Astrocyte (in vitro differentiated cells and primary cell): ENCODE results near the gene MLPH. TPM values are rescaled to one million over a fixed set of nuclear protein-coding genes. Genes with fewer than 3 reads are reported as not detected.
A peak's percentile ranks its signal among the peaks of the same experiment; 100 is the strongest.

Source experiments
- DNase-seq: peaks from one replicate; pipeline ENCODE4 v3.0.0-alpha.2; 2010; ENCODE audit warnings: low read depth
- FAIRE-seq: peaks from 2 replicates; lab custom pipeline; 2011; peaks lifted over from hg19 to GRCh38; lab: Jason Lieb, UNC
- H2AFZ ChIP-seq: 2 replicates; pipeline ENCODE4 v1.6.0; 2012; ENCODE audit warnings: low read depth, low read length, inconsistent platforms
- H3K27ac ChIP-seq: 2 replicates; pipeline ENCODE4 v1.5.1; 2011; ENCODE audit warnings: low read depth, low read length, inconsistent platforms
- H3K27me3 ChIP-seq: 2 replicates; pipeline ENCODE4 v1.6.0; 2011; ENCODE audit warnings: low read length, inconsistent platforms; ENCODE audit not compliant: insufficient read depth
- H3K36me3 ChIP-seq: 2 replicates; pipeline ENCODE4 v1.5.1; 2011; ENCODE audit warnings: low read length, inconsistent platforms; ENCODE audit not compliant: insufficient read depth
- H3K4me1 ChIP-seq: 2 replicates; pipeline ENCODE4 v1.5.1; 2011; ENCODE audit warnings: low read length, inconsistent platforms; ENCODE audit not compliant: insufficient read depth
- H3K4me2 ChIP-seq: 2 replicates; pipeline ENCODE4 v1.6.0; 2012; ENCODE audit warnings: low read length, inconsistent platforms
- H3K4me3 ChIP-seq: 2 replicates; pipeline ENCODE4 v1.5.1; 2011; ENCODE audit warnings: low read depth, mild to moderate bottlenecking, low read length, inconsistent platforms; ENCODE audit not compliant: insufficient read depth
- H3K79me2 ChIP-seq: 2 replicates; pipeline ENCODE4 v1.6.0; 2012; ENCODE audit warnings: mild to moderate bottlenecking, low read length, inconsistent platforms; ENCODE audit not compliant: insufficient read depth
- H3K9ac ChIP-seq: 2 replicates; pipeline ENCODE4 v1.6.0; 2012; ENCODE audit warnings: mild to moderate bottlenecking, low read length, inconsistent platforms
- H3K9me3 ChIP-seq: 2 replicates; pipeline ENCODE4 v1.5.1; 2012; ENCODE audit warnings: low read depth, mild to moderate bottlenecking, low read length, inconsistent platforms; ENCODE audit not compliant: insufficient read depth
- H4K20me1 ChIP-seq: 2 replicates; pipeline ENCODE4 v1.6.0; 2012; ENCODE audit warnings: low read length, inconsistent platforms; ENCODE audit not compliant: insufficient read depth
- H3K27ac Mint-ChIP-seq: one replicate; pipeline ENCODE4 v1.8.0; 2021; ENCODE audit warnings: mild to moderate bottlenecking, mixed read lengths; ENCODE audit not compliant: unreplicated experiment
- H3K27me3 Mint-ChIP-seq: one replicate; pipeline ENCODE4 v1.8.0; 2021; ENCODE audit warnings: low read depth, mixed read lengths; ENCODE audit not compliant: unreplicated experiment
- H3K36me3 Mint-ChIP-seq: one replicate; pipeline ENCODE4 v1.8.0; 2021; ENCODE audit warnings: low read depth, mixed read lengths; ENCODE audit not compliant: unreplicated experiment
- H3K4me1 Mint-ChIP-seq: one replicate; pipeline ENCODE4 v1.8.0; 2021; ENCODE audit warnings: low read depth, mixed read lengths; ENCODE audit not compliant: unreplicated experiment
- H3K4me3 Mint-ChIP-seq: one replicate; pipeline ENCODE4 v1.8.0; 2021; ENCODE audit warnings: mild to moderate bottlenecking, moderate library complexity, mixed read lengths; ENCODE audit not compliant: unreplicated experiment
- H3K9me3 Mint-ChIP-seq: one replicate; pipeline ENCODE4 v1.8.0; 2021; ENCODE audit warnings: mild to moderate bottlenecking, mixed read lengths; ENCODE audit not compliant: unreplicated experiment
- EZH2 ChIP-seq: IDR thresholded peaks from 2 replicates; pipeline ENCODE4 v1.6.1; 2012; ENCODE audit warnings: mild to moderate bottlenecking, low read length, inconsistent platforms; ENCODE audit not compliant: insufficient read depth
- total RNA-seq: library from RNA; stranded (reverse); gene quantifications from 2 replicates; pipeline ENCODE4 v1.2.1, GENCODE V29; 2021
- TF ChIP-seq, protein P1 (sequence below): IDR thresholded peaks from 2 replicates; pipeline ENCODE4 v1.5.1; 2011; ENCODE audit warnings: low read depth, mild to moderate bottlenecking, inconsistent platforms, low read length, moderate library complexity; ENCODE audit not compliant: insufficient read depth

Gene MLPH
- total RNA-seq, 1 donor from 2014 or later = 14.2 TPM

- peaks cover 29% of the 10 kb centered on the region for H3K4me1 Mint-ChIP-seq
- Histone ChIP-seq H3K9ac (peak overlapping the region; percentile 63), H3K27ac (peak overlapping the region; percentile 82)
Observed at GRCh38 chr2:237456200-237456843, 30.7 kb upstream of the MLPH start.

GRCh38 chr2:237457388-237457941 is 29.6 kb upstream of the MLPH start:
- Mint-ChIP-seq H3K36me3 (peaks cover 2% of the 10 kb centered on the region), H3K9me3 (peaks cover 18% of the 10 kb centered on the region), H3K27me3 (peaks cover 7% of the 10 kb centered on the region), H3K4me3 (no peak overlapping the region), H3K27ac (no peak overlapping the region), H3K4me1 (peaks cover 21% of the 10 kb centered on the region)
- Histone ChIP-seq H3K27me3 (no peaks in the 10 kb centered on the region), H3K36me3 (no peaks in the 10 kb centered on the region), H3K4me1 (peaks cover 37% of the 10 kb centered on the region), H3K79me2 (no peaks in the 10 kb centered on the region), H3K4me3 (no peak overlapping the region), H3K4me2 (no peak overlapping the region), H3K9me3 (no peaks in the 10 kb centered on the region), H3K9ac (no peak overlapping the region), H2AFZ (no peak overlapping the region), H4K20me1 (no peaks in the 10 kb centered on the region), H3K27ac (peak overlapping the region; percentile 82)
- DNase-seq = no peak
- FAIRE-seq = no peak
- TF ChIP-seq, protein P1, sequence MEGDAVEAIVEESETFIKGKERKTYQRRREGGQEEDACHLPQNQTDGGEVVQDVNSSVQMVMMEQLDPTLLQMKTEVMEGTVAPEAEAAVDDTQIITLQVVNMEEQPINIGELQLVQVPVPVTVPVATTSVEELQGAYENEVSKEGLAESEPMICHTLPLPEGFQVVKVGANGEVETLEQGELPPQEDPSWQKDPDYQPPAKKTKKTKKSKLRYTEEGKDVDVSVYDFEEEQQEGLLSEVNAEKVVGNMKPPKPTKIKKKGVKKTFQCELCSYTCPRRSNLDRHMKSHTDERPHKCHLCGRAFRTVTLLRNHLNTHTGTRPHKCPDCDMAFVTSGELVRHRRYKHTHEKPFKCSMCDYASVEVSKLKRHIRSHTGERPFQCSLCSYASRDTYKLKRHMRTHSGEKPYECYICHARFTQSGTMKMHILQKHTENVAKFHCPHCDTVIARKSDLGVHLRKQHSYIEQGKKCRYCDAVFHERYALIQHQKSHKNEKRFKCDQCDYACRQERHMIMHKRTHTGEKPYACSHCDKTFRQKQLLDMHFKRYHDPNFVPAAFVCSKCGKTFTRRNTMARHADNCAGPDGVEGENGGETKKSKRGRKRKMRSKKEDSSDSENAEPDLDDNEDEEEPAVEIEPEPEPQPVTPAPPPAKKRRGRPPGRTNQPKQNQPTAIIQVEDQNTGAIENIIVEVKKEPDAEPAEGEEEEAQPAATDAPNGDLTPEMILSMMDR = no peak
- no peak for TF ChIP-seq EZH2

More at GRCh38 chr2:237456200-237456843, 30.7 kb upstream of the MLPH start:
- H3K79me2 ChIP-seq = no peaks in the 10 kb centered on the region
- Mint-ChIP-seq H3K4me3 (no peak overlapping the region), H3K27ac (no peak overlapping the region), H3K36me3 (peaks cover 2% of the 10 kb centered on the region), H3K27me3 (peaks cover 11% of the 10 kb centered on the region), H3K9me3 (peaks cover 18% of the 10 kb centered on the region)
- peaks cover 37% of the 10 kb centered on the region for H3K4me1 ChIP-seq
- no peak overlapping the region for H2AFZ ChIP-seq
- H3K27me3 ChIP-seq = no peaks in the 10 kb centered on the region
- no peak overlapping the region for H3K4me3 ChIP-seq
- no peaks in the 10 kb centered on the region for H3K9me3 ChIP-seq
- TF ChIP-seq EZH2 = no peak
- TF ChIP-seq, protein P1 = no peak
- no peaks in the 10 kb centered on the region for H3K36me3 ChIP-seq
- DNase-seq = peak; percentile 87
- H3K4me2 ChIP-seq = peak overlapping the region; percentile 56
- H4K20me1 ChIP-seq = no peaks in the 10 kb centered on the region
- no peak for FAIRE-seq

GRCh38 chr2:237458519-237458918 is 28.5 kb upstream of the MLPH start:
- Histone ChIP-seq H3K4me3 (no peak overlapping the region), H3K27ac (peak overlapping the region; percentile 72), H3K36me3 (no peaks in the 10 kb centered on the region), H3K9ac (no peak overlapping the region), H3K27me3 (no peaks in the 10 kb centered on the region), H2AFZ (no peak overlapping the region), H3K9me3 (no peaks in the 10 kb centered on the region), H3K79me2 (no peaks in the 10 kb centered on the region), H3K4me2 (no peak overlapping the region), H3K4me1 (peaks cover 37% of the 10 kb centered on the region), H4K20me1 (no peaks in the 10 kb centered on the region)
- Mint-ChIP-seq H3K4me1 (peaks cover 17% of the 10 kb centered on the region), H3K27ac (peak overlapping the region; percentile 29), H3K36me3 (peaks cover 2% of the 10 kb centered on the region), H3K27me3 (peaks cover 5% of the 10 kb centered on the region), H3K4me3 (no peak overlapping the region), H3K9me3 (peaks cover 20% of the 10 kb centered on the region)
- FAIRE-seq (no peak), DNase-seq (no peak)
- TF ChIP-seq, protein P1 = no peak
- no peak for TF ChIP-seq EZH2
